NCI-H748 (cell line): ENCODE measurements around the gene ASXL2.
"Not testable (repeated sequence)": the region's sequence is repeated elsewhere in the genome, so short reads cannot be mapped to it uniquely, and the experiment has no call there.

ENCODE experiments used
- DNase-seq: peaks from one replicate; lab custom pipeline; 2025; ENCODE audit not compliant: unreplicated experiment; lab: John Stamatoyannopoulos, UW

ASXL2 gene

GRCh38 chr2:25878361-25879132 is at the start of gene ASXL2:
TSS of gene ASXL2 (minus strand) at chr2:25878487. CDS start at chr2:25878222, 265 bp downstream.
- DNase-seq: peak; percentile 99

GRCh38 chr2:25926984-25927756 is 48.9 kb upstream of the ASXL2 start:
- DNase-seq: no peak

GRCh38 chr2:25922501-25922900 is 44.2 kb upstream of the ASXL2 start:
- no peak for DNase-seq

- no peak for DNase-seq
Measured at GRCh38 chr2:25920786-25921415, 42.6 kb upstream of the ASXL2 start.

- no peak for DNase-seq
Measured at GRCh38 chr2:25920336-25920735, 42.0 kb upstream of the ASXL2 start.

- no peak for DNase-seq
Measured at GRCh38 chr2:25917832-25918231, 39.5 kb upstream of the ASXL2 start.

GRCh38 chr2:25917411-25917810 is 39.1 kb upstream of the ASXL2 start:
- DNase-seq: not testable (repeated sequence)

GRCh38 chr2:25915944-25916772 is 37.9 kb upstream of the ASXL2 start:
- not testable (repeated sequence) for DNase-seq

GRCh38 chr2:25915411-25915810 is 37.1 kb upstream of the ASXL2 start:
- not testable (repeated sequence) for DNase-seq

GRCh38 chr2:25913696-25913973 is 35.3 kb upstream of the ASXL2 start:
- DNase-seq: not testable (repeated sequence)

- no peak for DNase-seq
Measured at GRCh38 chr2:25912851-25913695, 34.8 kb upstream of the ASXL2 start.

- DNase-seq: not testable (repeated sequence)
Measured at GRCh38 chr2:25909574-25909973, 31.3 kb upstream of the ASXL2 start.

- DNase-seq: no peak
Measured at GRCh38 chr2:25905126-25905525, 26.8 kb upstream of the ASXL2 start.

GRCh38 chr2:25903216-25903776 is 25.0 kb upstream of the ASXL2 start:
- DNase-seq: no peak

- no peak for DNase-seq
Measured at GRCh38 chr2:25899404-25899970, 21.2 kb upstream of the ASXL2 start.

- DNase-seq: no peak
Measured at GRCh38 chr2:25897506-25897905, 19.2 kb upstream of the ASXL2 start.

- not testable (repeated sequence) for DNase-seq
Measured at GRCh38 chr2:25896308-25896707, 18.0 kb upstream of the ASXL2 start.

GRCh38 chr2:25895610-25896009 is 17.3 kb upstream of the ASXL2 start:
- DNase-seq: no peak

- DNase-seq: no peak
Measured at GRCh38 chr2:25895018-25895417, 16.7 kb upstream of the ASXL2 start.
